ENCODE measurements around the gene ADD3.
A peak's percentile ranks its signal among the peaks of the same experiment; 100 is the strongest.

The ADD3 gene

GRCh38 chr10:110074758-110075671 lies 67.2 kb downstream of the ADD3 start:
- peaks cover 84% of the 10 kb centered on the region for H3K4me1 Mint-ChIP-seq (ENCODE audit: low read depth)
- H3K9me3 Mint-ChIP-seq (ENCODE audit: low read depth) = no peaks in the 10 kb centered on the region
- H3K4me3 Mint-ChIP-seq = peak overlapping the region; percentile 38
- H3K27ac Mint-ChIP-seq = peak overlapping the region; percentile 88
- no peaks in the 10 kb centered on the region for H3K36me3 Mint-ChIP-seq
- no peaks in the 10 kb centered on the region for H3K27me3 Mint-ChIP-seq

- H3K27me3 Mint-ChIP-seq = no peaks in the 10 kb centered on the region
- H3K36me3 Mint-ChIP-seq = peaks cover 1% of the 10 kb centered on the region
- peak overlapping the region; percentile 88 for H3K27ac Mint-ChIP-seq
- peaks cover 83% of the 10 kb centered on the region for H3K4me1 Mint-ChIP-seq (ENCODE audit: low read depth)
- H3K4me3 Mint-ChIP-seq = peak overlapping the region; percentile 38
- no peaks in the 10 kb centered on the region for H3K9me3 Mint-ChIP-seq (ENCODE audit: low read depth)
These were observed 67.9 kb downstream of the ADD3 start for GRCh38 chr10:110075686-110076085.

- Mint-ChIP-seq H3K36me3 (peaks cover 2% of the 10 kb centered on the region), H3K4me3 (peak overlapping the region; percentile 83), H3K4me1 (ENCODE audit: low read depth) (peaks cover 82% of the 10 kb centered on the region), H3K27me3 (no peaks in the 10 kb centered on the region), H3K9me3 (ENCODE audit: low read depth) (no peaks in the 10 kb centered on the region), H3K27ac (peak overlapping the region; percentile 96)
These were observed 69.0 kb downstream of the ADD3 start for GRCh38 chr10:110076559-110077318.

DNA sequence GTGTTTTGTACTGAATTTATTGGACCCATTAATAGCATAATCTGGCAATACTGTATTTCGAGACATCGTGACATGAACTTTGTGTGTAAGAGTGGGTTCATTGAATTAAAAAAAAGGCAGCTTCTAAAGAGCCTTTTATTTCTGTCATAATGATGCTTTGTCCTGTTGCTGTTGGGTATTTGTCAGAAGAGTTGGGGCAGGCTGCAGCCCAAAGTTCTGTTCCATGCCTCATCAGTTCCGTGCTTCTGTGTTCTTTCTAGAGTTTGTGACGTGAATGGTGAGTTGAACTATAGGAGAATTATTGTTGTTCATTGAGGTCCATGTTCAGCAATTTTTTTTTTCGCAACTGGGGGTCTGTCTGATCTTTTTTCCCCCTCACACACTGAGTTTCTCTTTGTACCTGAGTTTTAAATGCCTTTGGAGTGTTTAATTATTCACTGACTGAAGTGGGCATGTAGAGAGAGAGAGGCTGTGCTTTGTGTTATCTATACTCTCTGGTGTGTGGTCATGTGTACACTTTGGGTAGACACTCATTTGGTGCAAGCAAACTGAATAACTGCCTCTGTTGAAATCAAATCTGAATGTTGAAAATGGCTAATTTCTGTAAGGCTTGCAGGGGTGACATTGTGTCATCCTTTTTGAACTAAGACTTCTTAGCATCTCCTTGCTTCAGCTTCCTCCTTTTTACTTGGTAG lies 69.8 kb downstream of the ADD3 start:
- Mint-ChIP-seq H3K27ac (peak overlapping the region; percentile 96), H3K36me3 (peaks cover 2% of the 10 kb centered on the region), H3K27me3 (no peaks in the 10 kb centered on the region), H3K9me3 (ENCODE audit: low read depth) (no peaks in the 10 kb centered on the region), H3K4me1 (ENCODE audit: low read depth) (peaks cover 83% of the 10 kb centered on the region), H3K4me3 (peak overlapping the region; percentile 83)

DNA sequence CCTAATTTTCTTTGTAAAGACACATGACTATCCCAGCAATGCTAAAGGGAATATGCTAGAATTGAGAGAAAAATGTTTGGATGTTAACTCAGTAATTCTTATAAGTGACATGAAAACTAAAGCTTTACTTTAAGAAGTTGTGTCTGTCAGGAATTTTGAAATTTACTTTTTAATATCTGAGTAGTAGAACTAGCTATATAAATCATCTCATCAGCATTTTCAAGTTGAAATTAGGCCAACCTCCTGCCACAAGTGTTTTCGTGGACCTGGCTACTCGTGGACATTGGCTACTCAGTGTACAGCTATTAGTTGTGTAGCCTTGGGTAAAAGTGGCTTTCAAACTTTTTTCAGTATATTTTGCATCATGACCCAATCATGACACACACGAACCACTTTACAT lies 70.5 kb downstream of the ADD3 start:
- Mint-ChIP-seq H3K4me3 (peak overlapping the region; percentile 83), H3K27ac (peak overlapping the region; percentile 96), H3K36me3 (peaks cover 7% of the 10 kb centered on the region), H3K9me3 (ENCODE audit: low read depth) (no peaks in the 10 kb centered on the region), H3K27me3 (no peaks in the 10 kb centered on the region), H3K4me1 (ENCODE audit: low read depth) (peaks cover 86% of the 10 kb centered on the region)

DNA sequence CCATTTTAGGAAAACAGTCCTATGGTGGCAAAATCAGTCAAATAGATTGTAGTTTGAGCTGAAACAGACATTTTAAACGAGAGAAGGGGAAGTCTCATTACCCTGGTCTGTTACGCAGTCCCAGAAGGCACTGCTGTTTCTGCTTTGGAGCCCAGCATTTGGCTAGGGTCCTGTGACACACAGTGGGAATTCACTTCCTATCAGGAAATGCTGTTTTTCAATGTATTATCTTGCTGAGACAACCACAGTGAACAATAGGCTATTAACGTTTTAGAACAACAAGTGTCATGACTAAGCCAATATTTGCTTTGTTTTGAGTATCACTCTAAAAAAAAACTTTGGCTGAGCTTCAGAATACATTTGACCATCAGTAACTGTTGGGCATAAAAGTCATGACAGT lies 74.1 kb downstream of the ADD3 start:
- peaks cover 14% of the 10 kb centered on the region for H3K36me3 Mint-ChIP-seq
- H3K27me3 Mint-ChIP-seq = no peaks in the 10 kb centered on the region
- H3K4me1 Mint-ChIP-seq (ENCODE audit: low read depth) = peaks cover 88% of the 10 kb centered on the region
- no peaks in the 10 kb centered on the region for H3K9me3 Mint-ChIP-seq (ENCODE audit: low read depth)
- H3K27ac Mint-ChIP-seq = peak overlapping the region; percentile 91
- peak overlapping the region; percentile 61 for H3K4me3 Mint-ChIP-seq

GRCh38 chr10:110083884-110084283 lies 76.1 kb downstream of the ADD3 start:
- Mint-ChIP-seq H3K27me3 (no peaks in the 10 kb centered on the region), H3K36me3 (peaks cover 18% of the 10 kb centered on the region), H3K27ac (peak overlapping the region; percentile 73), H3K4me1 (ENCODE audit: low read depth) (peaks cover 87% of the 10 kb centered on the region), H3K9me3 (ENCODE audit: low read depth) (no peaks in the 10 kb centered on the region), H3K4me3 (no peak overlapping the region)

DNA sequence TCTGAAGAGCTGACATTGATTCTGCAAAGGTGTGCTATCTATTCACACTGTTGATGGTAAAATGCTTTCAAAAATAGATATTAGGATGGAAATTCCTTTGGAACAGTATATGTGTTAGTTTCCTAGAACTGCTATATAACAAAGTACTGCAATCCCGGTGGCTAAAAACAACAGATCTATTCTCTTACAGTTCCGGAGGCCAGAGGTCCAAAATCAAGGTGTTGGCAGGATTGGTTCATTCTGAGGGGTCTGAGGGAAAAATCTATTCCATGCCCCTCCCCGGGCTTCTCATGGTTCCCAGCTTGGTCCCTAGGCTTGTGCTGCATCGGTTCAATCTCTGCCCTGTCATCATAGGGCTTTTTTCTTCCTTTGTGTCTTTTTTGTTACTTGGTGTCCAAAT lies 79.9 kb downstream of the ADD3 start:
- Mint-ChIP-seq H3K36me3 (peaks cover 24% of the 10 kb centered on the region), H3K4me3 (no peak overlapping the region), H3K27ac (peak overlapping the region; percentile 56), H3K27me3 (no peaks in the 10 kb centered on the region), H3K4me1 (ENCODE audit: low read depth) (peaks cover 85% of the 10 kb centered on the region), H3K9me3 (ENCODE audit: low read depth) (no peaks in the 10 kb centered on the region)

DNA sequence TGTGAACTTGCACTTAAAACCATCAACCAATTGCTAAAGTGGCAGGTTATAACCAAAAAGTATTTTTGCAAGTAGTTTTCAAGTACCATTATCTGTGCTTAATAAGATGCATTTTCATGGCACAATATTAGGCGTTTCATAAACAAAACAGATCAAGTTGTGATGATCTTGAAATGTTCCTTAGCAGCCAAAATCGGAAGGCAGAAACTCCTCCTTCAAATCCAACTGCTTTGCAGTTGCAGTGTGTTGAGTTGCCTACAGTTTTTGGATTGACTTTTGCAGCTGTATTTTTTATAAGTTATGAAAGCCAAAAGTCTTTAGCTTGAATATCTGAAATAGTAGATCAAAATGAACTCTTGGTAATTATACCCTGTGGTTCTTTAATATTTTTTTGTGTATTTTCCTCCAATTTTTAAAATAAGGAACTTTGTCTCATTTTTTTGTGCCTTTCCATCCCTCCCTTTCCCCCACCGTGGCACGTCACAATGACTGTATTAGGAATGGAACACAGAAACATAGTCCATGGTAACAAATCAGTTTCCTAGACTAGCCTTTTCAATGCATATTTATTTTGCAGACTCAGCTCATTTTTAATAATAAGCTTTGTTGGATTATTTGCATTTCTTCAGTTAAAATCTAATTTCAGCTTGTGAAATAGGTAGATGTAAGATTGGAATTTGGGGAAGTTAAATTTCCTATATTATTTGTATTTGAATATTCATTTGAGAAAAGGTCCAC lies 80.8 kb downstream of the ADD3 start:
- peaks cover 81% of the 10 kb centered on the region for H3K4me1 Mint-ChIP-seq (ENCODE audit: low read depth)
- peak overlapping the region; percentile 5 for H3K4me3 Mint-ChIP-seq
- H3K27me3 Mint-ChIP-seq = no peaks in the 10 kb centered on the region
- H3K36me3 Mint-ChIP-seq = peaks cover 19% of the 10 kb centered on the region
- H3K27ac Mint-ChIP-seq = peak overlapping the region; percentile 50
- no peaks in the 10 kb centered on the region for H3K9me3 Mint-ChIP-seq (ENCODE audit: low read depth)

- no peaks in the 10 kb centered on the region for H3K9me3 Mint-ChIP-seq (ENCODE audit: low read depth)
- H3K4me3 Mint-ChIP-seq = no peak overlapping the region
- peaks cover 13% of the 10 kb centered on the region for H3K36me3 Mint-ChIP-seq
- H3K27me3 Mint-ChIP-seq = no peaks in the 10 kb centered on the region
- H3K4me1 Mint-ChIP-seq (ENCODE audit: low read depth) = peaks cover 81% of the 10 kb centered on the region
- peak overlapping the region; percentile 17 for H3K27ac Mint-ChIP-seq
These were observed 84.0 kb downstream of the ADD3 start for GRCh38 chr10:110091830-110092229.

DNA sequence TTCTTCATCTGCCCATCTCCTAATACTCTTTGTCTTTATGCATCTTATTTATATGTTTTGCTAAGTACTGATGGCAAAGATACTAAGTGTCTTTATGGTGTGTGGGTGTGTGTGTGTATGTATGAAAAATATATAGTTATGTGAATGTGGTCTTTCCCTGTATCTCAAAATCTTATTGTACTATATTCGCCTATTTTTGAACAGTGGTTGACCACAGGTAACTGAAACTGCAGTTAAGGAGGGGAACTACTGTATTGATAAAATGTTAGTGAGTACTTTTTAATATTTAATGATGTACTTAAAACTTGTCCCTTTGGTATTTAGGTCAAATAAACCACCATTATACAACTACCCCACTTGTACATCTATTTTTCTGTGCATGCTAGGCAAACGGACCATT lies 85.9 kb downstream of the ADD3 start:
- H3K4me3 Mint-ChIP-seq = no peak overlapping the region
- H3K27me3 Mint-ChIP-seq = no peaks in the 10 kb centered on the region
- H3K36me3 Mint-ChIP-seq = peaks cover 8% of the 10 kb centered on the region
- peaks cover 78% of the 10 kb centered on the region for H3K4me1 Mint-ChIP-seq (ENCODE audit: low read depth)
- H3K9me3 Mint-ChIP-seq (ENCODE audit: low read depth) = no peaks in the 10 kb centered on the region
- no peak overlapping the region for H3K27ac Mint-ChIP-seq

DNA sequence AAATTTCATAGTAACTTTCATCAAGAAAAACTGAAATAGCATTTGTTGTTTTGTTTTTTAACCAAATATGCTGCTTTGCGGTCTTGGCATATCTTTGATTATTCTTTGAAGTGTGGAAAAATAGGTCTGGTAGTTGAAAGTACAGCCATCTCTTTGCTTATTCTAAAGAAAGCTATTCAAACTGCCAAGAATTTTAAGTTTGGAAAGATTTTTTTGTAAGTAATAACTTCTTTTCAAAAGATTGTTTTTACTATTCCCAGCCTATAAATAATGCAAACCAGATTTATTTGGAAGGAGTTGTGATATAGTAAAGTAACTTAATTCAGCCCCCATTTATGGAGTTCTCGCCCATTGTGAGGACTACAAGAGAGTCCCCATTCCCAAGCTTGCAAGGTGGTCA lies 87.0 kb downstream of the ADD3 start:
- peak overlapping the region; percentile 58 for H3K27ac Mint-ChIP-seq
- peaks cover 11% of the 10 kb centered on the region for H3K36me3 Mint-ChIP-seq
- H3K4me1 Mint-ChIP-seq (ENCODE audit: low read depth) = peaks cover 76% of the 10 kb centered on the region
- no peak overlapping the region for H3K4me3 Mint-ChIP-seq
- H3K9me3 Mint-ChIP-seq (ENCODE audit: low read depth) = no peaks in the 10 kb centered on the region
- no peaks in the 10 kb centered on the region for H3K27me3 Mint-ChIP-seq

DNA sequence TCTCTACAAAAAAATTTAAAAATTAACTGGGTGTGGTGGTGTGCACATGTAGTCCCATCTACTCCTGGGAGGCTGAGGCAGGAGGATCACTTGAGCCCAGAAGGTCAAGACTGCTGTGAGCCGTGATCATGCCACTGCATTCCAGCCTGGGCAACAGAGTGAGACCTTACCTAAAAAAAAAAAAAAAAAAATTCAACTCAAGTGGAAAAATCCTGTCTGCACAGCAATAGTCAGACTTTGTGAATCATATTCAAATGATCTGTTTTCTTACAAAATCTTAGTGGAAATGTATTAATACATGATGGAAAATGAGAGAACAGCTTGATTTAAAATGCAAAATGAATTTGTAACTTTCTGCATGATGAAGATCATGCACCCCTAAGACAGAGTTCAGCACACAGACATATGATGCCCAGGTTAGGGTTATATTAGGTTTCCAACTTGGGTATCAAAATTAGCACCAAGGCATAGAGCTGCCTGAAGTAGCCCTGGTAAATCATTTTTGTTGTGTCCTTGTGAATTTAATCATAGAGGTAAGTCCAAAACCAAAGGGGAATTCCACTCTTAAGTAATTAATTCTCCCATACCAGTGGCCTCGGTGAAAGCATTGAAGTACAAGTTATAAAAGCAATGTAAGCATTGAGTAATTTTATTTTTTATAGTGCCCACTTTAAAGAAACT lies 93.8 kb downstream of the ADD3 start:
- H3K9me3 Mint-ChIP-seq (ENCODE audit: low read depth) = no peaks in the 10 kb centered on the region
- H3K4me3 Mint-ChIP-seq = peak overlapping the region; percentile 62
- H3K4me1 Mint-ChIP-seq (ENCODE audit: low read depth) = peaks cover 76% of the 10 kb centered on the region
- peak overlapping the region; percentile 96 for H3K27ac Mint-ChIP-seq
- no peaks in the 10 kb centered on the region for H3K27me3 Mint-ChIP-seq
- peaks cover 9% of the 10 kb centered on the region for H3K36me3 Mint-ChIP-seq

DNA sequence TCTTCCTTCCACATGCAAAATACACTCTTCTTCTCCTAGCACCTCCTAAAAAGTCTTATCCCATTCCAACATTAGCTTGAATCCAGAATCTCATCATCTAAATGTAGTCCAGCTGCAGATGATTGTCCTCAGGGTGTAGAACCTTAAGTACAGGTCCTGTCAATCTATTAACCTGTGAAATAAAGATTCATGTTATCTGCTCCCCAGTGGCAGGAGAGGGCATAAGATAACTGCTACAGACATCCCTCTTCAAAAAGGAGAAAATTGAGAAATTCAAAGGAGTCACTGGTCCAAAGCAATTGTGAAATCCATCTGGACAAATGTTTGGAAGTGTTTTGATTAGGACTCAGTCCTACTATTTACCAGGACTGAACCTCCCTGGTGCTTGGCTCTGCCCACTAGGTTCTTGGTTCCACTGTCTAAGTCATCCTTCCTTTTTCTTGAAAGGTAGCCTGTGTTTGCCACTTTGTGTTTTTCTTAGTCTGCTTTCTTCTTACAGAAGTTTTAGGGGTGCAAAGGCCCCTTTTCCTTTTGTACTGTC lies 96.2 kb downstream of the ADD3 start:
- Mint-ChIP-seq H3K27me3 (no peaks in the 10 kb centered on the region), H3K27ac (peak overlapping the region; percentile 96), H3K4me3 (no peak overlapping the region), H3K9me3 (ENCODE audit: low read depth) (no peaks in the 10 kb centered on the region), H3K4me1 (ENCODE audit: low read depth) (peaks cover 70% of the 10 kb centered on the region), H3K36me3 (peaks cover 12% of the 10 kb centered on the region)
